Measurements from ENCODE around the gene ZNF557. TPM values are rescaled to one million over a fixed set of nuclear protein-coding genes. Genes with fewer than 3 reads are reported as not detected.

ZNF557 gene
- total RNA-seq, 4 donors from 2014 or later: 3.9 to 5.3 (median 4.3) TPM

- H3K27ac ChIP-seq: no peak overlapping the region
- no peaks in the 10 kb centered on the region for H3K9me3 ChIP-seq
- intact Hi-C loops (cut with DNase I; ENCODE audit: low total_unique reads): no loop called here
- peaks cover 7 to 9% of the 10 kb centered on the region in 2 donors for H3K4me1 ChIP-seq
- no peak for TF ChIP-seq POLR2A (IDR thresholded peaks at IDR 0.05)
- TF ChIP-seq, protein P1, sequence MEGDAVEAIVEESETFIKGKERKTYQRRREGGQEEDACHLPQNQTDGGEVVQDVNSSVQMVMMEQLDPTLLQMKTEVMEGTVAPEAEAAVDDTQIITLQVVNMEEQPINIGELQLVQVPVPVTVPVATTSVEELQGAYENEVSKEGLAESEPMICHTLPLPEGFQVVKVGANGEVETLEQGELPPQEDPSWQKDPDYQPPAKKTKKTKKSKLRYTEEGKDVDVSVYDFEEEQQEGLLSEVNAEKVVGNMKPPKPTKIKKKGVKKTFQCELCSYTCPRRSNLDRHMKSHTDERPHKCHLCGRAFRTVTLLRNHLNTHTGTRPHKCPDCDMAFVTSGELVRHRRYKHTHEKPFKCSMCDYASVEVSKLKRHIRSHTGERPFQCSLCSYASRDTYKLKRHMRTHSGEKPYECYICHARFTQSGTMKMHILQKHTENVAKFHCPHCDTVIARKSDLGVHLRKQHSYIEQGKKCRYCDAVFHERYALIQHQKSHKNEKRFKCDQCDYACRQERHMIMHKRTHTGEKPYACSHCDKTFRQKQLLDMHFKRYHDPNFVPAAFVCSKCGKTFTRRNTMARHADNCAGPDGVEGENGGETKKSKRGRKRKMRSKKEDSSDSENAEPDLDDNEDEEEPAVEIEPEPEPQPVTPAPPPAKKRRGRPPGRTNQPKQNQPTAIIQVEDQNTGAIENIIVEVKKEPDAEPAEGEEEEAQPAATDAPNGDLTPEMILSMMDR (IDR thresholded peaks at IDR 0.05 in 4 of 5, conservative IDR thresholded peaks at IDR 0.05 in 1 of 5): no peak
- peaks cover 3 to 25% of the 10 kb centered on the region in 2 donors for H3K36me3 ChIP-seq
- ATAC-seq: no peak
- no peaks in the 10 kb centered on the region for H3K27me3 ChIP-seq
- in situ Hi-C loops (cut with MboI; ENCODE audit: low sequenced_read_pairs in 4 of 4): no loop called here
- DNase-seq: no peak
- H3K4me3 ChIP-seq: no peak overlapping the region
Measured at GRCh38 chr19:7067716-7068115, 1.8 kb upstream of the ZNF557 start.

- TF ChIP-seq, protein P1 (IDR thresholded peaks at IDR 0.05 in 4 of 5, conservative IDR thresholded peaks at IDR 0.05 in 1 of 5): no peak
- TF ChIP-seq POLR2A (IDR thresholded peaks at IDR 0.05): no peak
- in situ Hi-C loops (cut with MboI; ENCODE audit: low sequenced_read_pairs in 4 of 4) (no loop called here), intact Hi-C loops (cut with DNase I; ENCODE audit: low total_unique reads) (no loop called here)
- Histone ChIP-seq H3K9me3 (no peaks in the 10 kb centered on the region), H3K4me1 (peaks cover 7 to 9% of the 10 kb centered on the region in 2 donors), H3K4me3 (peak overlapping the region; percentile 26 to 99 (median 88)), H3K36me3 (peaks cover 3 to 34% of the 10 kb centered on the region in 2 donors), H3K27me3 (no peaks in the 10 kb centered on the region), H3K27ac (peak overlapping the region; percentile 75 to 88 (median 83))
- DNase-seq (no peak), ATAC-seq (no peak)
Measured at GRCh38 chr19:7068599-7068998, 904 bp upstream of the ZNF557 start.

DNA sequence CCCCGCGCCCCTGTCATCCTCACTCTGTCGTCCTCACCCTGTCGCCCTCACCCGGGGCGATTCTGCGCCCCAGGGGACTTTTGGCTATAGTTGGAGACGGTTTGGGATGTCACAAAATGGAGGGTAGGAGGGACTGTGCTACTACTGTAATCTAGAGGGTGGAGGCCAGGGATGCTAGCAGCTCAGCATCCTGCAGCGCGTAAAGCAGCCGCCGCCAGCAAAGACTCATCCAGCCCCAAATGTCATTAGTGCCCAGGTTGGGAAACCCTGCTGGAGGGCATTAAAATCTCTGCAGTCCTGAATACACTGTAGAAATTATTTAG, 362 bp downstream of the ZNF557 start:
- intact Hi-C loops (cut with DNase I; ENCODE audit: low total_unique reads): loop anchor here (1.0 kb wide), 1 partner anchor 29 kb away; no protein-coding TSS in a partner anchor
- DNase-seq (no peak), ATAC-seq (peak in 1 of 2 donors; percentile 7)
- in situ Hi-C loops (cut with MboI; ENCODE audit: low sequenced_read_pairs in 4 of 4): no loop called here
- TF ChIP-seq POLR2A (IDR thresholded peaks at IDR 0.05): no peak
- TF ChIP-seq, protein P1 (IDR thresholded peaks at IDR 0.05 in 4 of 5, conservative IDR thresholded peaks at IDR 0.05 in 1 of 5): no peak
- Histone ChIP-seq H3K36me3 (peaks cover 3 to 47% of the 10 kb centered on the region in 2 donors), H3K4me1 (peaks cover 7 to 9% of the 10 kb centered on the region in 2 donors), H3K4me3 (peak overlapping the region; percentile 82 to 99 (median 96)), H3K9me3 (no peaks in the 10 kb centered on the region), H3K27me3 (no peaks in the 10 kb centered on the region), H3K27ac (peak overlapping the region; percentile 75 to 88 (median 83))

- ATAC-seq (no peak), DNase-seq (no peak)
- in situ Hi-C loops (cut with MboI; ENCODE audit: low sequenced_read_pairs in 4 of 4) (no loop called here), intact Hi-C loops (cut with DNase I; ENCODE audit: low total_unique reads) (no loop called here)
- H3K4me1 ChIP-seq: peaks cover 7 to 9% of the 10 kb centered on the region in 2 donors
- H3K9me3 ChIP-seq: peaks cover 0 to 7% (median 3%) of the 10 kb centered on the region in 3 donors
- peaks cover 6 to 74% of the 10 kb centered on the region in 2 donors for H3K36me3 ChIP-seq
- H3K27me3 ChIP-seq: no peaks in the 10 kb centered on the region
- no peak overlapping the region for H3K27ac ChIP-seq
- no peak overlapping the region for H3K4me3 ChIP-seq
- no peak for TF ChIP-seq POLR2A (IDR thresholded peaks at IDR 0.05)
- TF ChIP-seq, protein P1 (IDR thresholded peaks at IDR 0.05 in 4 of 5, conservative IDR thresholded peaks at IDR 0.05 in 1 of 5): no peak
Measured at GRCh38 chr19:7072541-7072940, 3.0 kb downstream of the ZNF557 start.

Data from gastrocnemius medialis (tissue), 4 donors.